Mucosa of rectum (tissue), 2 donors: Measurements from ENCODE around the gene DAPK1.
"Not testable (repeated sequence)": the region's sequence is repeated elsewhere in the genome, so short reads cannot be mapped to it uniquely, and the experiment has no call there.

Experiments used
- H3K27ac ChIP-seq, 2 donors: one replicate each; pipeline ENCODE4 v1.7.0; 2013; ENCODE audit warnings: inconsistent platforms in 2 of 2, low read depth in 2 of 2, low read length in 2 of 2
- H3K27me3 ChIP-seq, 2 donors: one replicate each; pipeline ENCODE4 v1.7.0; 2013; ENCODE audit warnings: low read length in 2 of 2; ENCODE audit not compliant: control insufficient read depth in 2 of 2, insufficient read depth in 2 of 2
- H3K36me3 ChIP-seq, 2 donors: one replicate each; pipeline ENCODE4 v1.7.0; 2013; ENCODE audit warnings: low read length in 2 of 2; ENCODE audit not compliant: control insufficient read depth in 2 of 2, insufficient read depth in 2 of 2
- H3K4me1 ChIP-seq, 2 donors: one replicate each; pipeline ENCODE4 v1.7.0; 2013; ENCODE audit warnings: low read length in 2 of 2, mild to moderate bottlenecking in 1 of 2; ENCODE audit not compliant: control insufficient read depth in 2 of 2, insufficient read depth in 2 of 2
- H3K4me3 ChIP-seq, 2 donors: one replicate each; pipeline ENCODE4 v1.7.0; 2013; ENCODE audit warnings: low read length in 2 of 2
- H3K9ac ChIP-seq, 2 donors: one replicate each; pipeline ENCODE4 v1.7.0; 2013; ENCODE audit warnings: low read length in 2 of 2, low read depth in 1 of 2, mild to moderate bottlenecking in 1 of 2
- H3K9me3 ChIP-seq, 2 donors: one replicate each; pipeline ENCODE4 v1.7.0; 2013; ENCODE audit warnings: low read length in 2 of 2; ENCODE audit not compliant: control insufficient read depth in 2 of 2
- donor health status: healthy.
- donor health status: Normal muscosa, but diverticular disease.

DAPK1 gene

DNA sequence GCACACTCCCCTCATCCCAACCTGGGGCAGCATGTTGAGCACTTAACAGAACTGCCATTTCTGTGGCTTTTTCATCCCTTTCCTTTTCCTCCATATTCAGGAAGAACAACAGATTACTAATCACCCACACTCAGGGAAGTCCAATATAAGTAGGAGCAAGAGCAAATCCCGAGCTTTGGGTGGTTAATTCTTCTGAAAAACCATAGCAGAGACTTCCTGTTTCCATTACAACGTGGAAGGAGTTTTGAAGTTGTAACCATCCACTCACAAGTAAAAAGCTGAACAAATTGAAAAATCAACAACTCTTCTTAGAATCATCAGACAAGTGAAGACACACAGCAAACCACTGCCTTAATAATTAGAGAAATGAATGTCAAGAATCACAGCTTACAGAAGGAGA, 236.4 kb downstream of the DAPK1 start:
- no peak overlapping the region for H3K27ac ChIP-seq
- no peak overlapping the region for H3K4me3 ChIP-seq
- peaks cover 2 to 12% of the 10 kb centered on the region in 2 donors for H3K36me3 ChIP-seq
- H3K4me1 ChIP-seq, result no peaks in the 10 kb centered on the region
- no peaks in the 10 kb centered on the region for H3K27me3 ChIP-seq
- no peaks in the 10 kb centered on the region for H3K9me3 ChIP-seq
- no peak overlapping the region for H3K9ac ChIP-seq

DNA sequence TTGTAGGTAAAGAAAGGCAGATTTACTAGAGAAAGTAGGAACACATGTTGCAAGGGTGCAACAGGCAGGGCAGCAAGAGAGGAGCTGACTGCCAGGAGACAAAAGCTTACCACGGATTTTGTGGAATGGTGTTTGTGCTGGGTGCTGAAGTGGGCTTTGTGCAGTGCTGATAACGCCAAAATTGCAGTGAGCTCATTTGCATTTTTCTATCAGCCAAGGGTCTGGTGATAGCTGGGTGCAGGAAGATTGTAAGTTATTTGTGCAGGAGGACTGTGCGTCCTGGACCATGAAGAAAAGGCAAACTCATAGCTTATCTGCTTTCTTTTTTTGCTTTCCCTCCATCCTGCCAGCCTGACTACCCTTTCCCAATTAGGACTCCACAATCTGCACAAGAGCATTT, 241.9 kb downstream of the DAPK1 start:
- Histone ChIP-seq H3K9me3 (no peaks in the 10 kb centered on the region), H3K27me3 (no peaks in the 10 kb centered on the region), H3K27ac (no peak overlapping the region), H3K36me3 (no peaks in the 10 kb centered on the region), H3K4me1 (no peaks in the 10 kb centered on the region), H3K9ac (no peak overlapping the region), H3K4me3 (no peak overlapping the region)

DNA sequence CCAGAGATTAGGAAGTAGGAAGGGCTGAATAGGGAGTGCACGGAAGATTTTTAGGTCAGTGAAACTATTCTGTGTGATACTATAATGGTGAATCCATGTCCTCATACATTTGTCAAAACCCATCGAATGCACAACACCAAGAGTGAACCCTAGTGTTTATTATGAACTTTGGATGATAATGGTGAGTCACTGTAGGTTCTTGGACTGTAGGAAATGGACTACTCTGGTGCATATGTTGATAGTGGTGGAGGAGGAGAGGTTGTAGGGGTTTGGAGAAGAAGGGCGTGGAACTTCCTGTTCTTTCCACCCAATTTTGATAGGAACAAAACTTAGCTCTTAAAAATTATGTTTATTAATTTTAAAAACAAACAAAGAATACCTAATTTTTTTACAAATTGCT, 242.5 kb downstream of the DAPK1 start:
- Histone ChIP-seq H3K36me3 (no peaks in the 10 kb centered on the region), H3K27me3 (no peaks in the 10 kb centered on the region), H3K4me1 (no peaks in the 10 kb centered on the region), H3K9me3 (no peaks in the 10 kb centered on the region), H3K9ac (no peak overlapping the region), H3K27ac (no peak overlapping the region), H3K4me3 (no peak overlapping the region)

DNA sequence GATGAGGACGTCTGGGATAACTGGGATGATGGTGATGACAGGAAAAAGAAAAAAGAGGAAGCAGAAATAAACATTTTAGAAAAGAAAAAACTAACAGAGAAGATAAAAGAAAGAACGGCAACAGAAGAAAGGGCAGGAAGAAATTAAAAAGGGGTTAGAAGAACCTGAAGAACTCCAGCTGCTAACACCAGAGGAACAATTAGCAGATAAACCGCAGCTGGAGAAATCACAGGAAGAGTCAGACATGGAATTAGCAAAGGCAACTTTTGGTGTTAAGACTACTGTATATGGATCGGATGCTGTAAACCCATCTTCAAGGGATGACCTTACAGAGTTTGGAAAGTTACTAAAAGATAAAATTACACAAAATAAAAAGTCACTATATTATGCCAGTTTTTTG, 243.7 kb downstream of the DAPK1 start:
- Histone ChIP-seq H3K9me3 (no peaks in the 10 kb centered on the region), H3K36me3 (no peaks in the 10 kb centered on the region), H3K27ac (no peak overlapping the region), H3K9ac (no peak overlapping the region), H3K4me1 (no peaks in the 10 kb centered on the region), H3K27me3 (no peaks in the 10 kb centered on the region), H3K4me3 (no peak overlapping the region)

DNA sequence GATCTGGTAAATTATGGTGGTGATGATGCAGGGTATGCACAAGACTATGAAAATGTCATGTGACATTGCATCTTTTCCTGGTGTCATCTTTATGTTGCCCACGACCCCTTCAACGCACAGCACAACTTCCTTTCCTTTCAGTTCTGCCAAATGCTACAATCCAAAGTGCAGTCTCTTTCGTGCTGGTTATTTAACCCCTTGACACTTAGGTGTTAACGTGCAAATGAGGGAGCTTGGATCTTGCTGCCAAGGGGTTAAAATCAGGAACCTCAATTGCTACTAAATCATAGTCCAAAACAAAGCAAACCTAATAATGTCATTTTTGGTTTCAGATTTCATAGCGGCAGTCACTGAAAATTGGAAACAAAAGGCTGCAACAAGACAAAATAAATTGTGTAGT, 244.2 kb downstream of the DAPK1 start:
- H3K4me3 ChIP-seq, result no peak overlapping the region
- H3K4me1 ChIP-seq, result no peaks in the 10 kb centered on the region
- H3K9me3 ChIP-seq, result no peaks in the 10 kb centered on the region
- H3K27ac ChIP-seq, result no peak overlapping the region
- no peak overlapping the region for H3K9ac ChIP-seq
- no peaks in the 10 kb centered on the region for H3K36me3 ChIP-seq
- H3K27me3 ChIP-seq, result no peaks in the 10 kb centered on the region

DNA sequence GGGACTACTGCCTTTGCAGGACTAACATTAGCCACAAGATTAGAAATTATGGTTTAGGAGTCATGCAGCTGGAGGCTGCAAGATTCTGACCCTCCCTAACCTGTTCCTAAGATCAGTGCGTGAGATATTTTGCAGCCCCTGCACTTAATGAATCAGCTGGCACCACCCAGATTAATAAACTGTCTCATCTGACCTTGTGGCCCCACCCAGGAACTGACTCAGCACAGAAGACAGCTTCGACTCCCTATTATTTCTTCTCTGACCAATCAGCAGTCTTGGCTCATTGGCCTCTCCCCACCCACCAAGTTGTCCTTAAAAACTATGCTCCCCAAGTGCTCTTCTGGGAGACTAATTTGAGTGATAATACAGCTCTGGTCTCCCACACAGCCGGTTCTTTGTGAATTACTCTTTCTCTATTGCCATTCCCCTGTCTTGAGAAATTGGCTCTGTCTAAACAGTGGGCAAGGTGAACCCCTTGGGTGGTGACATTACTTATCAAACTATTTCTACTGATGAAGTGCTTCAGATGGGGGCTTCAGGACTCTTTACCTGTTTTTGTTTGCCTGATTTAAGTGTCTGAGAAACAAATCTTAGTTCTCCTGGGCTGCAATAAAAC, 245.3 kb downstream of the DAPK1 start:
- no peaks in the 10 kb centered on the region for H3K4me1 ChIP-seq
- no peaks in the 10 kb centered on the region for H3K36me3 ChIP-seq
- H3K9ac ChIP-seq, result no peak overlapping the region
- no peak overlapping the region for H3K4me3 ChIP-seq
- no peaks in the 10 kb centered on the region for H3K27me3 ChIP-seq
- H3K27ac ChIP-seq, result no peak overlapping the region
- H3K9me3 ChIP-seq, result no peaks in the 10 kb centered on the region

DNA sequence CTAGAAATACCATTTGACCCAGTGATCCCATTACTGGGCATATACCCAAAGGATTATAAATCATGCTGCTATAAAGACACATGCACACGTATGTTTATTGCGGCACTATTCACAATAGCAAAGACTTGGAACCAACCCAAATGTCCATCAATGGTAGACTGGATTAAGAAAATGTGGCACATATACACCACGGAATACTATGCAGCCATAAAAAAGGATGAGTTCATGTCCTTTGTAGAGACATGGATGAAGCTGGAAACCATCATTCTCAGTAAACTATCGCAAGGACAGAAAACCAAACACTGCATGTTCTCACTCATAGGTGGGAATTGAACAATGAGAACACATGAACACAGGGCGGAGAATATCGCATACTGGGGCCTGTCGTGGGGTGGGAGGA, 246.6 kb downstream of the DAPK1 start:
- not testable (repeated sequence) for H3K9ac ChIP-seq, H3K36me3 ChIP-seq, H3K4me1 ChIP-seq, H3K27me3 ChIP-seq, H3K4me3 ChIP-seq, H3K9me3 ChIP-seq, H3K27ac ChIP-seq

DNA sequence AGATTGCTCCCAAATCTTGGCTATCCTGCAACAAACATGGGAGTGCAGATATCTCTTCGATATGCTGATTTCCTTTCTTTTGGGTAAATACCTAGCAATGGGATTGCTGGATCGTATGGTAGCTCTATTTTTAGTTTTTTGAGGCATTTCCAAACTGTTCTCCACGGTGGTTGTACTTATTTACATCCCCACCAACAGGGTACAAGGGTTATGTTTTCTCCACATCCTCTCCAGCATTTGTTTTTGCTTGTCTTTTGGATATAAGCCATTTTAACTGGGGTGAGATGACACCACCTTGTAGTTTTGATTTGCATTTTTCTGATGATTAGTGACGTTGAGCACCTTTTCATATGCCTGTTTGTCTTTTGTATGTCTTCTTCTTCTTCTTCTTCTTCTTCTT, 248.5 kb downstream of the DAPK1 start:
- Histone ChIP-seq H3K9ac (no peak overlapping the region), H3K4me3 (no peak overlapping the region), H3K27ac (no peak overlapping the region), H3K36me3 (no peaks in the 10 kb centered on the region), H3K27me3 (no peaks in the 10 kb centered on the region), H3K9me3 (no peaks in the 10 kb centered on the region), H3K4me1 (no peaks in the 10 kb centered on the region)

DNA sequence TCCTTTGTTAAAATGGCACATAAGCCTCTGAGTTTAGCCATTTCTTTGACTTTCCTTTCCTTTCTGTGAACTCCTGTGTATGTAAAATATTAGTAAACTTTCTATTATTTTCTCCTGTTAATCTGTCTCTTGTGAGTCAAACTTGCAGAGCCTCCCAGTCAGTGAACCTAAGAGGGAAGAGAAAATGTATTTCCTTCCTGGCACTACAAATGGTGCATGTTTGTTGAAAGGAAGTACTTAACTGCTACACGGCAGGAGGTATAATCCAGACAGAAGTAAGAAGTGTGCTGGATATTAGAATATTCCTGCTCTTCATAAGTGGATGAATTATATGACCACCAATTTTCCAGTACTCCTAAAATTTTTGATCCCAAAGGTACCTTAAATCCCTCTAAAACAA, 251.2 kb downstream of the DAPK1 start:
- no peaks in the 10 kb centered on the region for H3K27me3 ChIP-seq
- H3K9me3 ChIP-seq, result no peaks in the 10 kb centered on the region
- H3K9ac ChIP-seq, result no peak overlapping the region
- no peak overlapping the region for H3K4me3 ChIP-seq
- no peaks in the 10 kb centered on the region for H3K36me3 ChIP-seq
- H3K4me1 ChIP-seq, result no peaks in the 10 kb centered on the region
- no peak overlapping the region for H3K27ac ChIP-seq

DNA sequence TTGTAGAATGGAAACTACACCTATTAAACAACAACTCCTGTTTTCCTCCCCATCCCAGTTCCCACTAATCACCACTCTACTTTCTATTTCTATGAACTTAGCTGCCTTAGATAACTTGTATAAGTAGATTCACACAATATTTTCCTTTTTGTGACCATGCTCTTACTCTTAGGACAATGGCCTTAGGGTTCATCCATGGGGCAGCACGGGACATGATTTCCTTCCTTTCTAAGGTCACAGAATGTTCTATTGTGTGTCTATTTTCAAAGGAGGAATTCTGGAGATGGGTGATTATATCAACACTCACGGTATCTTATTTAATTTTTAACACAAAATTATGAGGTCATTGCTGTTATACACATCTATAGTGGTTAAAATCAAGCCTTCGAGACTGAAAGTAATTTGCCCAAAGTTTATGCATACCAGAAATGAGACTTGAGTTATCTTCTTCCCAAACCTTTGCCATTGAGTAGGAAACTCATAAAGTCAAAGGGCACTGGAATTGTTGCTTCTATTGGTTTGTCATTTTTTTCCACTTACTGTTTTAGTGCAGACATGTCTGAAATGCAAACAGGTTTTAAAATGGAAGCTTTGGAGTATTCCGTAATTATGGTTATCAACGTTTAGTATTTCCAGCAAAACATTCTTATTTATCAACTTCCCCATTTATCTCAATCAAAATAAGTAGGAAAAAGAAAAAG, 251.8 kb downstream of the DAPK1 start:
- Histone ChIP-seq H3K36me3 (no peaks in the 10 kb centered on the region), H3K9ac (no peak overlapping the region), H3K27ac (no peak overlapping the region), H3K4me3 (no peak overlapping the region), H3K4me1 (no peaks in the 10 kb centered on the region), H3K9me3 (no peaks in the 10 kb centered on the region), H3K27me3 (no peaks in the 10 kb centered on the region)
